HEK293 (cell line): Measurements from ENCODE around the gene RTTN.

Experiments used
- KLF1 ChIP-seq: fragments of 450-650 bp; formaldehyde crosslinking; IDR thresholded peaks from 2 replicates; pipeline ENCODE4 v1.5.1; 2016; ENCODE audit warnings: missing biosample characterization, missing genetic modification characterization
- SETDB1 ChIP-seq: IDR thresholded peaks from one replicate; pipeline ENCODE4 v1.6.1; 2017; ENCODE audit warnings: mild to moderate bottlenecking, low read length, moderate library complexity, mixed read lengths; ENCODE audit not compliant: insufficient read length
- ZFP3 ChIP-seq: fragments of 450-650 bp; formaldehyde crosslinking; IDR thresholded peaks from 2 replicates; pipeline ENCODE4 v1.5.1; 2016; ENCODE audit warnings: low read depth, missing biosample characterization, missing genetic modification characterization
- ZNF548 ChIP-seq: fragments of 450-650 bp; formaldehyde crosslinking; IDR thresholded peaks from 2 replicates; pipeline ENCODE4 v1.5.1; 2016; ENCODE audit warnings: missing biosample characterization, missing genetic modification characterization
- TF ChIP-seq, protein P1 (sequence below): fragments of 450-650 bp; formaldehyde crosslinking; IDR thresholded peaks from 2 replicates; pipeline ENCODE4 v1.5.1; 2016; ENCODE audit warnings: missing biosample characterization, missing genetic modification characterization
- TF ChIP-seq, protein P2 (sequence below): fragments of 450-650 bp; formaldehyde crosslinking; IDR thresholded peaks from 2 replicates; pipeline ENCODE4 v1.5.1; 2016; ENCODE audit warnings: missing biosample characterization, missing genetic modification characterization, low read depth
- TF ChIP-seq, protein P3 (sequence below): fragments of 450-650 bp; formaldehyde crosslinking; IDR thresholded peaks from 2 replicates; pipeline ENCODE4 v1.5.1; 2017; ENCODE audit warnings: missing biosample characterization, mild to moderate bottlenecking, missing genetic modification characterization, moderate library complexity
- TF ChIP-seq, protein P4 (sequence below): fragments of 450-650 bp; formaldehyde crosslinking; IDR thresholded peaks from 2 replicates; pipeline ENCODE4 v1.5.1; 2016; ENCODE audit warnings: missing biosample characterization, missing genetic modification characterization

DNA sequence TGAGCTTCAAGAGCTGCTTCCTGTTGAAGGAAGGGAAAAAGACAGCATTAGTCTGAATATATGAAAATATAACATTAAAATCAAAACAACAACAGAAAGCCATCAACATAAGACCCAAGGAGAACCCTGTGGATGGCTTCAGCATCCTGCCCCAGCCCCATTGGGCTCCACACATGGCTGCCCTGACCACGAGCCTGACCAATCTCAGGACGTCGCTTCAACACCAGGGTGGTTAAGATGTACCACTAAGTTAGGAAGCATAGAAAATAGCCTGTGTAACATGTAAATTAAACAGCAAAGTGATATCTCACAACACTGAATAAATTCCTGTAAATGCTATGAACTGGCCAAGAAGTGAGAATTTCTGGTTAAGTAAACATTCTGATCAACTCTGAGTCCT, 180.7 kb downstream of the RTTN start:
- TF ChIP-seq, protein P1, sequence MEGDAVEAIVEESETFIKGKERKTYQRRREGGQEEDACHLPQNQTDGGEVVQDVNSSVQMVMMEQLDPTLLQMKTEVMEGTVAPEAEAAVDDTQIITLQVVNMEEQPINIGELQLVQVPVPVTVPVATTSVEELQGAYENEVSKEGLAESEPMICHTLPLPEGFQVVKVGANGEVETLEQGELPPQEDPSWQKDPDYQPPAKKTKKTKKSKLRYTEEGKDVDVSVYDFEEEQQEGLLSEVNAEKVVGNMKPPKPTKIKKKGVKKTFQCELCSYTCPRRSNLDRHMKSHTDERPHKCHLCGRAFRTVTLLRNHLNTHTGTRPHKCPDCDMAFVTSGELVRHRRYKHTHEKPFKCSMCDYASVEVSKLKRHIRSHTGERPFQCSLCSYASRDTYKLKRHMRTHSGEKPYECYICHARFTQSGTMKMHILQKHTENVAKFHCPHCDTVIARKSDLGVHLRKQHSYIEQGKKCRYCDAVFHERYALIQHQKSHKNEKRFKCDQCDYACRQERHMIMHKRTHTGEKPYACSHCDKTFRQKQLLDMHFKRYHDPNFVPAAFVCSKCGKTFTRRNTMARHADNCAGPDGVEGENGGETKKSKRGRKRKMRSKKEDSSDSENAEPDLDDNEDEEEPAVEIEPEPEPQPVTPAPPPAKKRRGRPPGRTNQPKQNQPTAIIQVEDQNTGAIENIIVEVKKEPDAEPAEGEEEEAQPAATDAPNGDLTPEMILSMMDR (tag by site-specific recombination) = no peak
- no peak for TF ChIP-seq ZNF548 (tag by site-specific recombination)
- TF ChIP-seq SETDB1 = no peak
- TF ChIP-seq, protein P2, sequence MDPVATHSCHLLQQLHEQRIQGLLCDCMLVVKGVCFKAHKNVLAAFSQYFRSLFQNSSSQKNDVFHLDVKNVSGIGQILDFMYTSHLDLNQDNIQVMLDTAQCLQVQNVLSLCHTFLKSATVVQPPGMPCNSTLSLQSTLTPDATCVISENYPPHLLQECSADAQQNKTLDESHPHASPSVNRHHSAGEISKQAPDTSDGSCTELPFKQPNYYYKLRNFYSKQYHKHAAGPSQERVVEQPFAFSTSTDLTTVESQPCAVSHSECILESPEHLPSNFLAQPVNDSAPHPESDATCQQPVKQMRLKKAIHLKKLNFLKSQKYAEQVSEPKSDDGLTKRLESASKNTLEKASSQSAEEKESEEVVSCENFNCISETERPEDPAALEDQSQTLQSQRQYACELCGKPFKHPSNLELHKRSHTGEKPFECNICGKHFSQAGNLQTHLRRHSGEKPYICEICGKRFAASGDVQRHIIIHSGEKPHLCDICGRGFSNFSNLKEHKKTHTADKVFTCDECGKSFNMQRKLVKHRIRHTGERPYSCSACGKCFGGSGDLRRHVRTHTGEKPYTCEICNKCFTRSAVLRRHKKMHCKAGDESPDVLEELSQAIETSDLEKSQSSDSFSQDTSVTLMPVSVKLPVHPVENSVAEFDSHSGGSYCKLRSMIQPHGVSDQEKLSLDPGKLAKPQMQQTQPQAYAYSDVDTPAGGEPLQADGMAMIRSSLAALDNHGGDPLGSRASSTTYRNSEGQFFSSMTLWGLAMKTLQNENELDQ = no peak
- TF ChIP-seq, protein P3, sequence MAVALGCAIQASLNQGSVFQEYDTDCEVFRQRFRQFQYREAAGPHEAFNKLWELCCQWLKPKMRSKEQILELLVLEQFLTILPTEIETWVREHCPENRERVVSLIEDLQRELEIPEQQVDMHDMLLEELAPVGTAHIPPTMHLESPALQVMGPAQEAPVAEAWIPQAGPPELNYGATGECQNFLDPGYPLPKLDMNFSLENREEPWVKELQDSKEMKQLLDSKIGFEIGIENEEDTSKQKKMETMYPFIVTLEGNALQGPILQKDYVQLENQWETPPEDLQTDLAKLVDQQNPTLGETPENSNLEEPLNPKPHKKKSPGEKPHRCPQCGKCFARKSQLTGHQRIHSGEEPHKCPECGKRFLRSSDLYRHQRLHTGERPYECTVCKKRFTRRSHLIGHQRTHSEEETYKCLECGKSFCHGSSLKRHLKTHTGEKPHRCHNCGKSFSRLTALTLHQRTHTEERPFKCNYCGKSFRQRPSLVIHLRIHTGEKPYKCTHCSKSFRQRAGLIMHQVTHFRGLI (tag by site-specific recombination) = no peak
- TF ChIP-seq ZFP3 (tag by site-specific recombination) = no peak
- TF ChIP-seq KLF1 (tag by site-specific recombination) = no peak
- TF ChIP-seq, protein P4, sequence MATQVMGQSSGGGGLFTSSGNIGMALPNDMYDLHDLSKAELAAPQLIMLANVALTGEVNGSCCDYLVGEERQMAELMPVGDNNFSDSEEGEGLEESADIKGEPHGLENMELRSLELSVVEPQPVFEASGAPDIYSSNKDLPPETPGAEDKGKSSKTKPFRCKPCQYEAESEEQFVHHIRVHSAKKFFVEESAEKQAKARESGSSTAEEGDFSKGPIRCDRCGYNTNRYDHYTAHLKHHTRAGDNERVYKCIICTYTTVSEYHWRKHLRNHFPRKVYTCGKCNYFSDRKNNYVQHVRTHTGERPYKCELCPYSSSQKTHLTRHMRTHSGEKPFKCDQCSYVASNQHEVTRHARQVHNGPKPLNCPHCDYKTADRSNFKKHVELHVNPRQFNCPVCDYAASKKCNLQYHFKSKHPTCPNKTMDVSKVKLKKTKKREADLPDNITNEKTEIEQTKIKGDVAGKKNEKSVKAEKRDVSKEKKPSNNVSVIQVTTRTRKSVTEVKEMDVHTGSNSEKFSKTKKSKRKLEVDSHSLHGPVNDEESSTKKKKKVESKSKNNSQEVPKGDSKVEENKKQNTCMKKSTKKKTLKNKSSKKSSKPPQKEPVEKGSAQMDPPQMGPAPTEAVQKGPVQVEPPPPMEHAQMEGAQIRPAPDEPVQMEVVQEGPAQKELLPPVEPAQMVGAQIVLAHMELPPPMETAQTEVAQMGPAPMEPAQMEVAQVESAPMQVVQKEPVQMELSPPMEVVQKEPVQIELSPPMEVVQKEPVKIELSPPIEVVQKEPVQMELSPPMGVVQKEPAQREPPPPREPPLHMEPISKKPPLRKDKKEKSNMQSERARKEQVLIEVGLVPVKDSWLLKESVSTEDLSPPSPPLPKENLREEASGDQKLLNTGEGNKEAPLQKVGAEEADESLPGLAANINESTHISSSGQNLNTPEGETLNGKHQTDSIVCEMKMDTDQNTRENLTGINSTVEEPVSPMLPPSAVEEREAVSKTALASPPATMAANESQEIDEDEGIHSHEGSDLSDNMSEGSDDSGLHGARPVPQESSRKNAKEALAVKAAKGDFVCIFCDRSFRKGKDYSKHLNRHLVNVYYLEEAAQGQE (tag by site-specific recombination) = no peak
